HTR-8/SVneo (cell line): ENCODE data around the gene MPPED1.
A peak's percentile ranks its signal among the peaks of the same experiment; 100 is the strongest.

Experiments used
- DNase-seq: peaks from one replicate; pipeline ENCODE4 v3.0.0; 2011; ENCODE audit warnings: low spot score, mixed read lengths; ENCODE audit not compliant: insufficient read length
- FAIRE-seq: peaks from 2 replicates; lab custom pipeline; 2011; peaks lifted over from hg19 to GRCh38; lab: Jason Lieb, UNC

MPPED1 gene

GRCh38 chr22:43533156-43533530, 121.3 kb downstream of the MPPED1 start:
- no peak for FAIRE-seq
- no peak for DNase-seq

- DNase-seq, result no peak
- FAIRE-seq, result no peak
These were observed 122.0 kb downstream of the MPPED1 start for GRCh38 chr22:43533656-43534428.

- DNase-seq (no peak), FAIRE-seq (no peak)
These were observed 123.1 kb downstream of the MPPED1 start for GRCh38 chr22:43534916-43535315.

GRCh38 chr22:43535336-43535735, 123.5 kb downstream of the MPPED1 start:
- FAIRE-seq, result no peak

GRCh38 chr22:43535741-43536140, 123.9 kb downstream of the MPPED1 start:
- DNase-seq (no peak), FAIRE-seq (no peak)

More at GRCh38 chr22:43535336-43535735, 123.5 kb downstream of the MPPED1 start:
- DNase-seq, result no peak

- DNase-seq, result peak; percentile 23
- no peak for FAIRE-seq
These were observed 125.3 kb downstream of the MPPED1 start for GRCh38 chr22:43537019-43537585.

- no peak for DNase-seq
- FAIRE-seq, result no peak
These were observed 128.0 kb downstream of the MPPED1 start for GRCh38 chr22:43539572-43540528.

GRCh38 chr22:43540529-43540923, 128.7 kb downstream of the MPPED1 start:
- no peak for DNase-seq
- no peak for FAIRE-seq

GRCh38 chr22:43541022-43541421, 129.2 kb downstream of the MPPED1 start:
- no peak for DNase-seq
- FAIRE-seq, result no peak

- FAIRE-seq, result no peak
- DNase-seq, result no peak
These were observed 129.9 kb downstream of the MPPED1 start for GRCh38 chr22:43541462-43542407.

GRCh38 chr22:43542681-43543521, 131.1 kb downstream of the MPPED1 start:
- FAIRE-seq, result no peak
- DNase-seq, result no peak

GRCh38 chr22:43543522-43544288, 131.9 kb downstream of the MPPED1 start:
- DNase-seq (no peak), FAIRE-seq (no peak)

GRCh38 chr22:43544289-43544673, 132.5 kb downstream of the MPPED1 start:
- FAIRE-seq, result no peak
- DNase-seq, result no peak

- FAIRE-seq, result no peak
- no peak for DNase-seq
These were observed 134.4 kb downstream of the MPPED1 start for GRCh38 chr22:43546186-43546585.

GRCh38 chr22:43550024-43550620, 138.3 kb downstream of the MPPED1 start:
- DNase-seq (no peak), FAIRE-seq (no peak)

GRCh38 chr22:43550672-43551071, 138.9 kb downstream of the MPPED1 start:
- DNase-seq (no peak), FAIRE-seq (no peak)

GRCh38 chr22:43553451-43554258, 141.8 kb downstream of the MPPED1 start:
- no peak for DNase-seq
- FAIRE-seq, result no peak
